Karpas-422 (cell line): ENCODE results near the gene MAP2K2. TPM values are rescaled to one million over a fixed set of nuclear protein-coding genes. Genes with fewer than 3 reads are reported as not detected.
"Not testable (repeated sequence)": the region's sequence is repeated elsewhere in the genome, so short reads cannot be mapped to it uniquely, and the experiment has no call there.

Experiments
- DNase-seq: peaks from one replicate; pipeline ENCODE4 v3.0.0-alpha.2; 2015
- H2AFZ ChIP-seq: fragments of 200-600 bp; sonication (generic); 2 replicates; pipeline ENCODE4 v1.6.1; 2014; ENCODE audit warnings: antibody characterized with exemption, low read length, mixed read lengths
- H3K27ac ChIP-seq: fragments of 200-600 bp; sonication (generic); 2 replicates; pipeline ENCODE4 v1.5.1; 2014; ENCODE audit warnings: mild to moderate bottlenecking, low read length, moderate library complexity
- H3K27me3 ChIP-seq: fragments of 200-600 bp; sonication (generic); 2 replicates; pipeline ENCODE4 v1.6.1; 2014; ENCODE audit warnings: low read length, mixed read lengths
- H3K36me3 ChIP-seq: fragments of 200-600 bp; sonication (generic); 2 replicates; pipeline ENCODE4 v1.6.1; 2014; ENCODE audit warnings: low read length, mixed read lengths; ENCODE audit not compliant: insufficient read depth
- H3K4me1 ChIP-seq: fragments of 200-600 bp; sonication (generic); 2 replicates; pipeline ENCODE4 v1.6.1; 2014; ENCODE audit warnings: mild to moderate bottlenecking, low read length, mixed read lengths
- H3K4me2 ChIP-seq: fragments of 200-600 bp; sonication (generic); 2 replicates; pipeline ENCODE4 v1.6.1; 2014; ENCODE audit warnings: low read length, low read depth, mild to moderate bottlenecking; ENCODE audit not compliant: poor library complexity, severe bottlenecking
- H3K4me3 ChIP-seq: fragments of 200-600 bp; sonication (generic); 2 replicates; pipeline ENCODE4 v1.5.1; 2014; ENCODE audit warnings: mild to moderate bottlenecking, antibody characterized with exemption, low read length, mixed read lengths
- H3K79me2 ChIP-seq: fragments of 200-600 bp; sonication (generic); 2 replicates; pipeline ENCODE4 v1.6.1; 2014; ENCODE audit warnings: mild to moderate bottlenecking, low read length, mixed read lengths
- H3K9ac ChIP-seq: fragments of 200-600 bp; sonication (generic); 2 replicates; pipeline ENCODE4 v1.6.0; 2014; ENCODE audit warnings: low read length
- H3K9me2 ChIP-seq: fragments of 200-600 bp; sonication (generic), shearing (Covaris generic); replicated peaks from 2 replicates; pipeline ENCODE4 v1.6.0; 2014; ENCODE audit warnings: mild to moderate bottlenecking, low read length, moderate library complexity; ENCODE audit not compliant: insufficient read depth
- H3K9me3 ChIP-seq: fragments of 300-700, 200-600 bp; sonication (generic); 2 replicates; pipeline ENCODE4 v1.6.1; 2014; ENCODE audit warnings: low read length, mixed read lengths
- H4K20me1 ChIP-seq: fragments of 200-600 bp; sonication (generic); 2 replicates; pipeline ENCODE4 v1.6.1; 2014; ENCODE audit warnings: mild to moderate bottlenecking, antibody characterized with exemption, low read length, low read depth; ENCODE audit not compliant: insufficient read depth
- total RNA-seq: library from RNA; depleted of rRNA; stranded (reverse); fragments of >200 nt; shearing (Covaris generic); gene quantifications from 2 replicates; pipeline ENCODE4 v1.2.3, GENCODE V29; 2014; ENCODE audit warnings: low replicate concordance

Gene MAP2K2
- total RNA-seq, 1 experiment from 2014 or later, result 106 TPM

DNA sequence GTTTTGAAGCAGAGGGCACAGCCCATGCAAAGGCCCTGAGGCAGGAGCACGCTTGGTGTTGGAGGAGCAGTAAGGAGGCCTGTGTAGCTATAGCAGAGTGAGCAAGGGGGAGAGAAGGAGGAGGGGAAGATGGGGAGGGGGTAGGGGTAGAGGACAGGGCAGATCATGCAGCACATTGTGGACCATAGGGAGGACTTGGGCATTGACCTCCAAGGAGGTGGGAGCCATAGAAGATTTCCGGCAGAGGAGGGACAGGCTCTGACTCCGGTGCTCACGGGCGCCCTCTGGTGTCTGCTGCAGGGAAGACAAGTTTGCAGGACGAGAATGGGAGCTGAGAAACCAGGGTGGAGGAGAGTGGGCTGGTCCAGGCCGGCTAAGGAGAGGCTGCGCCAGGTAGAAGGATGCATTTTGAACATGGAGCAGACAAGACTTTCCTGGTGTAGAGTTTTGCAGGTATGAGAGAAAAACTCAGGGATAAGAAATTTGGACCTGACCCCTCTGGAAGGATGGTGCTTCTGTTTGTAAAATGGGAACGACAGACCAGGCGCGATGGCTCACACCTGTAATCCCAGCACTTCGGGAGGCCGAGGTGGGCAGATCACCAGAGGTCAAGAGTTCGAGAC lies 15.8 kb upstream of the MAP2K2 start:
- Histone ChIP-seq H3K4me2 (no peak overlapping the region), H3K27me3 (no peaks in the 10 kb centered on the region), H3K9ac (no peak overlapping the region), H3K27ac (no peak overlapping the region), H3K9me3 (no peaks in the 10 kb centered on the region), H3K79me2 (no peaks in the 10 kb centered on the region), H3K4me1 (0 out of 2 replicates have a peak, but pooled peaks cover 2% of the 10 kb centered on the region), H3K36me3 (no peaks in the 10 kb centered on the region), H2AFZ (no peak overlapping the region), H4K20me1 (no peaks in the 10 kb centered on the region), H3K9me2 (no peaks in the 10 kb centered on the region), H3K4me3 (no peak overlapping the region)
- peak; percentile 92 for DNase-seq

DNA sequence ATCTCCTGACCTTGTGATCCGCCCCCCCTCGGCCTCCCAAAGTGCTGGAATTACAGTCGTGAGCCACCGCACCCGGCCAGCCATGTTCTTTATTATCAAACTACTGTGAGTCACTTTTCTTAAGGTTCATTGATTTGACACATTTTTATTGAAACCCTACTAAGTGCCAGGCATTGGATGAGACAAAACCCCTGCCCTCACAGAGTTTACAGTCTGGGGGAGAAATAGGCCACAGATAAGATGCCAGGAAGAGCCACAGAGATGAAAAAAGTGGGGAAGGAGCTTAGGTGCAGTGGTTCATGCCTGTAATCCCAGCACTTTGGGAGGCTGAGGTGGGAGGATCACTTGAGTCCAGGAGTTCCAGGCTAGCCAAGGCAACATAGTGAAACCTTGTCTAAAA lies 14.5 kb upstream of the MAP2K2 start:
- Histone ChIP-seq H4K20me1 (no peaks in the 10 kb centered on the region), H3K27me3 (no peaks in the 10 kb centered on the region), H3K4me3 (no peak overlapping the region), H2AFZ (no peak overlapping the region), H3K79me2 (no peaks in the 10 kb centered on the region), H3K27ac (no peak overlapping the region), H3K9me2 (no peaks in the 10 kb centered on the region), H3K9ac (no peak overlapping the region), H3K4me2 (no peak overlapping the region), H3K36me3 (no peaks in the 10 kb centered on the region), H3K4me1 (0 out of 2 replicates have a peak, but pooled peaks cover 2% of the 10 kb centered on the region), H3K9me3 (no peaks in the 10 kb centered on the region)
- no peak for DNase-seq

GRCh38 chr19:4136680-4137088 lies 12.8 kb upstream of the MAP2K2 start:
- Histone ChIP-seq H3K4me3 (no peak overlapping the region), H3K4me2 (no peak overlapping the region), H3K9ac (no peak overlapping the region), H3K9me3 (no peaks in the 10 kb centered on the region), H2AFZ (no peak overlapping the region), H3K36me3 (no peaks in the 10 kb centered on the region), H3K27me3 (no peaks in the 10 kb centered on the region), H3K4me1 (0 out of 2 replicates have a peak, but pooled peaks cover 2% of the 10 kb centered on the region), H3K27ac (no peak overlapping the region), H4K20me1 (no peaks in the 10 kb centered on the region), H3K9me2 (no peaks in the 10 kb centered on the region), H3K79me2 (no peaks in the 10 kb centered on the region)
- no peak for DNase-seq

DNA sequence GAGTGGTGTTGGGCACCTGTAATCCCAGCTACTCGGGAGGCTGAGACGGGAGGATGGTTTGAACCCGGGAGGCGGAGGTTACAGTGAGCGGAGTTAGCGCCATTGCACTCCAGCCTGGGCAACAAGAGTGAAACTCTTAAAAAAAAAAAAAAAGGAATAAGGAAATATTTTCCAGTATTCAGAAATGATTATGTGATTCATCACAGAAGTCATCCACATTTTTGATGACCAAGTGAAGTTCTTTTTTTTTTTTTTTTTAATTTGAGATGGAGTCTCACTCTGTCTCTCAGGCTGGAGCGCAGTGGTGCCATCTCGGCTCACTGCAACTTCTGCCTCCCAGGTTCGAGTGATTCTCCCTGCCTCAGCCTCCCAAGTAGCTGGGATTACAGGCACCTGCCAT lies 11.5 kb upstream of the MAP2K2 start:
- H4K20me1 ChIP-seq, H3K4me2 ChIP-seq, H2AFZ ChIP-seq, H3K9me3 ChIP-seq, H3K79me2 ChIP-seq, H3K36me3 ChIP-seq, H3K27ac ChIP-seq, H3K9me2 ChIP-seq, H3K27me3 ChIP-seq, H3K4me3 ChIP-seq, DNase-seq, H3K9ac ChIP-seq, H3K4me1 ChIP-seq: not testable (repeated sequence)

DNA sequence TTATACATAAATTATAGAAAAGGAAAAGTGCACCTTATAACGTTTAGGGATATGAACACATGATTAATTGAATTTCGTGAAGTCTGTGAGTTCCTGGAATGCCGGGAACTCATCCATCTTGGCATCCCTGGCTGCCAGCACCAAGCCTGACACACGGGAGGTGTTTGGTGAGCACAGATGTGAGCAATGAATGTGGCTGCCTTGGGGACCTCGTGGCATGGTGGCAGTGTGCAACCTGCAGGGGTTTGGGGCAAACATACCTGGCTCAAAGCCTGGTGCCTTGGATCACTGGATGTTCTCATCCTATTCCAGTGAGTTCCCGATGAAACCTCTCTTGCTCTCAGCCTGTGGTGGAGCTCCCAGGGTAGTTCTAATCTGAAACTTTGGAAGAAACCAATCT lies 10.4 kb upstream of the MAP2K2 start:
- H2AFZ ChIP-seq, result no peak overlapping the region
- no peaks in the 10 kb centered on the region for H3K9me2 ChIP-seq
- no peaks in the 10 kb centered on the region for H3K27me3 ChIP-seq
- H3K4me2 ChIP-seq, result no peak overlapping the region
- H4K20me1 ChIP-seq, result no peaks in the 10 kb centered on the region
- no peaks in the 10 kb centered on the region for H3K79me2 ChIP-seq
- H3K27ac ChIP-seq, result no peak overlapping the region
- DNase-seq, result no peak
- H3K36me3 ChIP-seq, result no peaks in the 10 kb centered on the region
- H3K4me3 ChIP-seq, result no peak overlapping the region
- H3K9ac ChIP-seq, result no peak overlapping the region
- H3K9me3 ChIP-seq, result no peaks in the 10 kb centered on the region
- no peaks in the 10 kb centered on the region for H3K4me1 ChIP-seq

- Histone ChIP-seq H3K4me2 (no peak overlapping the region), H3K9me3 (no peaks in the 10 kb centered on the region), H3K4me1 (no peaks in the 10 kb centered on the region), H3K27ac (no peak overlapping the region), H3K9ac (no peak overlapping the region), H3K9me2 (no peaks in the 10 kb centered on the region), H3K36me3 (no peaks in the 10 kb centered on the region), H4K20me1 (no peaks in the 10 kb centered on the region), H2AFZ (no peak overlapping the region), H3K27me3 (no peaks in the 10 kb centered on the region), H3K4me3 (no peak overlapping the region), H3K79me2 (no peaks in the 10 kb centered on the region)
- no peak for DNase-seq
Measured at GRCh38 chr19:4130744-4131438, 7.0 kb upstream of the MAP2K2 start.

DNA sequence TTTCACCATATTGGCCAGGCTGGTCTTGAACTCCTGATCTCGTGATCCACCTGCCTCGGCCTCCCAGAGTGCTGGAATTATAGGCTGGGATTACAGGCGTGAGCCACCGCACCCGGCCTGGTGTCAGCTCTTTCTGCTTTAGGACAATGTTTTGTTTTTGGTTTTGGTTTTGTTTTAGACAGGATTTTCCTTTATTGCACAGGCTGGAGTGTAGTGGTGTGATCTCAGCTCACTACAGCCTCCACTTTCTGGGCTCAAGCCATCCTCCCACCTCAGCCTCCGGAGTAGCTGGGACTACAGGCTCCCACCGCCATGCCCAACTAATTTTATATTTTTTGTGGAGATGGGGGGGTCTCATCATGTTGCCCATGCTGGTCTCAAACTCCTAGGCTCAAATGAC lies 5.1 kb upstream of the MAP2K2 start:
- H3K4me1 ChIP-seq, H3K27ac ChIP-seq, H3K36me3 ChIP-seq, H3K4me3 ChIP-seq, H3K79me2 ChIP-seq, H3K27me3 ChIP-seq, H2AFZ ChIP-seq, H3K9ac ChIP-seq, H3K9me3 ChIP-seq, H4K20me1 ChIP-seq, H3K4me2 ChIP-seq, DNase-seq, H3K9me2 ChIP-seq: not testable (repeated sequence)

GRCh38 chr19:4127322-4127721 lies 3.4 kb upstream of the MAP2K2 start:
- not testable (repeated sequence) for H3K27me3 ChIP-seq, H3K36me3 ChIP-seq, H3K9me2 ChIP-seq, H3K4me2 ChIP-seq, H4K20me1 ChIP-seq, H3K27ac ChIP-seq, H3K9ac ChIP-seq, H3K9me3 ChIP-seq, DNase-seq, H2AFZ ChIP-seq, H3K4me3 ChIP-seq
- H3K4me1 ChIP-seq, result peaks cover 15% of the 10 kb centered on the region
- H3K79me2 ChIP-seq, result peaks cover 14% of the 10 kb centered on the region
